HG02885 (cell line): Measurements from ENCODE around the gene HMGN4.
"Not testable (repeated sequence)": the region's sequence is repeated elsewhere in the genome, so short reads cannot be mapped to it uniquely, and the experiment has no call there.

Experiments
- ATAC-seq: cut with Tn5 transposase; IDR thresholded peaks from one replicate; pipeline ENCODE4 v1.9.1; 2021; ENCODE audit warnings: mild to moderate bottlenecking; ENCODE audit not compliant: unreplicated experiment, poor library complexity

The HMGN4 gene

GRCh38 chr6:26537846-26538571 is at the start of gene HMGN4:
HMGN4 (plus strand) TSS chr6:26538366; CDS start chr6:26545207, 6,841 bp downstream.
- peak; percentile 63 for ATAC-seq

- no peak for ATAC-seq
Measured at GRCh38 chr6:26489996-26490964, 47.9 kb upstream of the HMGN4 start.

- ATAC-seq: no peak
Measured at GRCh38 chr6:26491604-26492003, 46.6 kb upstream of the HMGN4 start.

GRCh38 chr6:26493258-26493657 is 44.9 kb upstream of the HMGN4 start:
- ATAC-seq: no peak

GRCh38 chr6:26494117-26494516 is 44.0 kb upstream of the HMGN4 start:
- ATAC-seq: no peak

GRCh38 chr6:26495281-26495680 is 42.9 kb upstream of the HMGN4 start:
- no peak for ATAC-seq

DNA sequence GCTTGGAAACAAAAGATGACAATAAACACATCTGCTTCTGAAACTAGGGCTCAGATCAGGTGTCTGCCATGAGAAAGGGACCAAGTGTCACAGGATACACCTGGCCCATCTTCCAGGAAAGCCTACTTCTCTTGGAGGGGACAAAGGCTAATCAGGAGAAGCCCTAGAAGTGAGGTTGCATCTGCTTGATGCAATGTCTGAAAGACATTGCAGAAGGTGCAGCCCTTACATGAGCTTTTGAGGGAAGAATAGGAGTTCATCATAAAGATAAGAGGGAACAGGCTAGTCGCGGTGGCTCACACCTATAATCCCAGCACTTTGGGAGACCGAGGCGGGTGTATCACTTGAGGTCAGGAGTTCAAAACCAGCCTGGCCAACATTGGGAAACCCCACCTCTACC is 40.6 kb upstream of the HMGN4 start:
- ATAC-seq: no peak

DNA sequence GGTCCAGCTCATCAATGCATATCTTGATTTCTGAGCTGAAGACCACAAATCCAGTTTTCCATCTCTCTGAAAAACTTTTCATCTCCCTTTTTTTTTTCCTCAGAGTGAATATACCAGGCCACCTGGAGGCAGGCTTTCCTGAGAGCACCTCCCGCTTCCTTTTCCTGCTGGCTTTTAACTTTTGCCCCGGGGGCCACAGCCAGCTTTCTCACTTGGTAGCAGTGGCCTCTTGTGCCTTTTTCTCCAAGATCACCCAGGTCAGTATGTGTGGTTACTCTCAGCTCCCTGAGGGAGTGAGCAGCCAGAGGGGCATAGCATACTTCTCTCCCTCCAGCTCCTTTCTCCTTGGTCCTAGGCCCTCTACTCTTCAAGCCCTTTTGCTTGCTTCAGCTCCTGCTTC is 38.1 kb upstream of the HMGN4 start, which contains the start of gene BTN1A1:
Gene BTN1A1, plus strand, starts transcription at position 202 of the 400 bp plus-strand sequence. CDS start 984 bp downstream, outside the sequence.
- ATAC-seq: no peak

GRCh38 chr6:26501482-26501986 is 36.6 kb upstream of the HMGN4 start:
- ATAC-seq: no peak

DNA sequence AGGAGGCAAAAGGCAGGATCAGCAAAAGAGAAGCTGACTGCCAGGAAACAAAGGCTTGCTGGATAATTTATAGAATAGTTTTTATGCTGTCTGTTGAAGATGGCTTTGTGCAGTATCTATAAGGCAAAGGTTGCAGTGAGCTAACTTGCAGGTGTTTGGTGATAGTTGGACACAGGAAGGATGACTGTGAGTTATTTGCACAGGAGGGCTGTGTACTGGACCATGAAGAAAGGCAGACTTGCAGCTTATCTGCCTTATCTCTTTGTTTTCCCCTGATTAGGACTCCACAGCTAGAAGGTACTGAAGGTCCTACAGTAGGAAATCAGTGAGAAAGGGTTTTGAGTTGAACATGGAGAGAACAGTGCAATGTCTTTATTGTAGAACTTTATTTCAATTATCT is 36.0 kb upstream of the HMGN4 start:
- ATAC-seq: peak; percentile 62

DNA sequence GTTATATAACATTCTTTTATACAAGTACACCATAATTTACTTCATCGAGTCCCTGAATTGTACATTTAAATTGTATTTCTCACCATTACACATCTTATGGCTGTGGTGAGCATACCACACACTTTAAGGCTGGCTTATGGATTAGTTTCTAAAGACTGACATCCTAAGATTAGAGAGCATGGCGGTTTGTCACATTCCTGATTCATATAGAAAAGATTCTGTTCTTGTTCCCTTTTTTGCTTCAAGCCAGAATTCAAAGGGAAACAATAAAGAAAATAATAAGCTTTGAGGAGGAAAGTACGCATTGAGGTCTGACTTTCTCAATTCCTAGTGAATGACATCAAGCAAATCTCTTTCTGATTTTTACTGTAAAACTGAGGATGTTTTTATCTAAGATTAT is 35.5 kb upstream of the HMGN4 start:
- no peak for ATAC-seq

GRCh38 chr6:26507658-26508057 is 30.5 kb upstream of the HMGN4 start:
- no peak for ATAC-seq

GRCh38 chr6:26511033-26511432 is 27.1 kb upstream of the HMGN4 start:
- not testable (repeated sequence) for ATAC-seq

DNA sequence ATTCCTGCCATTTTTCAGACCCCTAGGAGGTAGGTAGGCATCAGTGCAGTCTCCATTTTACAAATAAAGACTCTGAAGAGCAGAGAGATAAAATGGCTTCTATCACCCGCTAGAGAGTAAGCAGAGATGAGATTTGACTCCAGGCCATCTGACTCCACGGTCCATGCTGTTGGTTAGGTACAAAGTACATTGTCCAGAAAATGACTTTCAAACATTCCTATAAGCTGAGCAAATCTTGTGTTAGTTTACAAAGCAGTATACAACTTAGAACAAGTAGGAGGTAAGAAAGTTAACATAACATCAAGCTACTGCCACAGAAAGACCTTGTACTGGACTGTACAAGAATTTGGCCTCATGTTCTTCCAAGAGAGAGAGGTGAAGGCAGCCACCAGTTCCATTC is 23.2 kb upstream of the HMGN4 start:
- no peak for ATAC-seq

DNA sequence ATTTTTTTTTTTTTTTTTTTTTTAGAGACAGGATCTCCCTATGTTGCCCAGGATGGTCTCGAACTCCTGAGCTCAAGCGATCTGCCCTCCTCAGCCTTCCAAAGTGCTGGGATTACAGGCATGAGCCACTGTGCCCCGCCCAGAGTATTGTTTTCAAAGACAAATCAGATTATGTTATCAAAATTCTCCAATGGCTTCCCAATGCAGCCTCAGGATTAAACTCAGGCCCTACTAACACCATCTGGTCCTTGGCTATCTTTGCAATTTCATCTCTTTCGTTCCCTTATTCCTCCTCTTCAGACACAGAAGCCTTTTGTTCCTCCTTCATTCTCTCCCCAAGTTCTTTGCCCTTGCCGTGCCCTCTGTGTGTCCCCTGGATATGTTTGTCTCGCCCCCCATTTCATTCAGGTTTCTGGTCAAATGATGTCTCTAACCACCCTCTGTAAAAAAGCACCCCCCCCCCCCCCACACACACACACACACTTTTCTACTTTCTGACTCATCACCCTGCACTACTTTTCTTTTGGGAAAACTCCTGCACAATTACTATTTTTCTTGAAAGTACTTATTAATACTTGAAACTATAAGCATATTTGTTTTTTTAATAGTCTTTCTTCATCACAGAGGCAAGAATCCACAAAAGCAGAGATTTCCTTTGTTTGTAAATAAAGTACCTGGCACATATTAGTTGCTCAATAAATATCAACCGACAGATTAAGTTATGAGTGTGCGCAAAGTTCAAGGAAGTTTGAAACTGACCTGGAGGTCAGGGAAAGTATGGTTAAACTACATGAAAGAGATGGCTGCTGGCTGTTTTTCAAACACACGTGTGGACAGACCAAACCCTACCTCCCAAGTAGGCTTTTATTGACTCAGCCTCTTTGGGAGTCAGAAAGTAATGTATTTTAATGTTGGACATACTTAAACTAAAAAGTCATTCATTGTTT is 21.4 kb upstream of the HMGN4 start:
- no peak for ATAC-seq

DNA sequence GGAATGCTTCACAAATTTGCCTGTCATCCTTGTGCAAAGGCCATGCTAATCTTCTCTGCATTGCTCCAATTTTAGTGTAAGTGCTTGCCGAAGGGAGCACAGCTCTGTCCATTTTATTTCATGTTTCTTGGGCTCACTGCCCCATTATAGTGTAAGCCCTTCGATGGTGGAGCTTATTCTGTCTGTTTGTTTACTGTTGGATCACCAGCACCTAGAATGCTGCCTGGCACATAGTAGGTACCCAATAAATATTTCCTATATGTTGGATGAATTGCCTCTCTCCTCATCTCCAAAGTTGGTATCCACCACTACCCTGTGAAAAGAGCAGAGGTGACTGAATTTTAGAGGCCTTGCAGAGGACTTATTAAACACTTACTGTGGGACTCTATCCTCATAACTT is 18.8 kb upstream of the HMGN4 start:
- ATAC-seq: no peak

- ATAC-seq: peak; percentile 34
Measured at GRCh38 chr6:26520237-26520849, 17.8 kb upstream of the HMGN4 start.

GRCh38 chr6:26520850-26521599 is 17.1 kb upstream of the HMGN4 start:
- ATAC-seq: peak; percentile 54
